EL (cell line): ENCODE measurements around the gene PLA1A.

ENCODE experiments used
- DNase-seq: peaks from one replicate; pipeline ENCODE4 v3.0.0-alpha.2; 2016

PLA1A gene

DNA sequence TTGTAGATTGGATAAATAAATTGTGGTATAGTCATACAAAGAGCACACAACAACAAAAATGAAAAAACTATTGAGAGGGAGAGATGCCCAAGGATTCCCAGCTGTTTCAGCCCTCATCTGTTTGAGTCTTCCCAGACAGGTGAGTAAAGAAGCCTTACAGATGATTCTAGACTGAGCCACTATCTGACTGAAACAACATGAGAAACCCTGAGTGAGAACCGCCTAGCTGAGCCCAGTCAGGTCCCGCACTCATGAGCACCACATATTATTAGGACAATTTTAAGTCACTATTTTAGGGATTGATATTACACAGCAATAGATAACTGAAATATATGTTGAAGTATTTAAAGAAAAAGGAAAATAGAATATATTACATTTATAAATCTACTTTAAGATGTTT lies 43.7 kb downstream of the PLA1A start:
- DNase-seq: no peak

DNA sequence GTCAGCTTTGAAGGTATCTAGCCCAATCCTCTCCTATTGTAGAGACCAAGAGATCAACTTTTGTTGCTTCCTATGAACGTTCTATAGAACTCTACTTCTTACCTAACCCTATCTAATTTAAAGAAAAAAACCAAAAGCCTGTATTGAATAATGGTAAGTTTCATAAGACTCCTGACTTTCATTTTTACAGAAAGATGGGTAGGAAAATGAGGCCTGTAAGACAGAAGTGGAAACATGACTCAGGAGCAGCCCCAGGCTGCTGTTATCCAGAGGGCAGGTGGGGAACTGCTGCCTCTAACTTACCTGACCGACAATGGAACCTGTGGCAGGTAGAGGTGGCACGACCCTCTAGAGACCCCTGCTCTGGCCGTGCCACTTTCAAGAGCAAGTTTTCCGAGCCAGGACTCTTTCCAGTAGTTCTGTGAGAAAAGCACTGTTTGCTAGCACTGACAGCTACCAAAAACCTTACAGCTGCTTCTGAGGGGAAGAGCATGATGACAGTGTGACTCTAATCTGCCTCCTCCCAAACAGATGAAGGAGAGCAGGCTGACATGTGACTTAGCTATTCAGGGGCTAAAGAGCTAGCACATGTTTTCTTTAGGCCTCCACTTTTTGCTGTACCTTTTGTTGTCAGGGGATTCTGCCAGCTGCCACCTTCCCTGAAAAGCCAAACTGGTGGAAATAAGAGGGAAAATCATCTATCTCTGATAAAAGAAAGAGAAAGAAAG lies 45.2 kb downstream of the PLA1A start:
- DNase-seq: peak; percentile 41

DNA sequence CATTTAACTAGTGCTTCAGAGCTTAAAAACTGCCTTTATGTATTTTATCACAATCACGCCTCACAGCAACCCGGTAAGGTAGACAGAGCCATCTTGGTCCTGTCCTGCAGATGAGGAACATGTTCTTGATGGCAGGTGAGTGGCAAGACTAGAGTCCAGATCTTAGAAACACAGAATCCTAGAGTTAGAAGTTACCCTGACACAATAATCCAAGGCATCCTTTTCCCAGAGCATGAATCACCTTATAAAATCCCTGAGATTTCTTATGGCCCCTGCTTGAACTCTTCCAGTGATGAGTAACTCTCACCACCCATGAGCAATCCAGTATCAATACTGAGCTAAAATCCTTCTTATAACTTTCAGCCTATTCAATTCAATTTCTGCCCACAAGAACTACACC lies 45.8 kb downstream of the PLA1A start:
- DNase-seq: peak; percentile 85

DNA sequence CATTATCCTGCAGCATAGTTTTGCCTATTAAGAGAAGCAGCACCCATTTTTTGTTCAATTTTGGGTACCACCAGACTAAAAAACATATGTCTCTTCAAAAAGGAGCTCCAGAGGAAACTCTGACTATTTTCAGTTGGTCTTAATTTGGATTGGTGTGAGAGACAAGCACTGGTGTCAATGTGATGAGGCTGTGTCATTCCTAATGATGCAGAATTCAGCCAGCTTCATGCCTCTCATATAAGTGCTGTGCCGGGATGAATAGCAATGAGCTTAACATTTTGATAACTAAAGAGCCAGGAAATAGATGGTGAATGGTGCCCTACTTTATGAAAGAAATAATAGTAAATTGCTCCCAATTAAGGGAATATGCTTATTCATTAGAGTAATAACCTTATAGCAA lies 46.8 kb downstream of the PLA1A start:
- DNase-seq: no peak

DNA sequence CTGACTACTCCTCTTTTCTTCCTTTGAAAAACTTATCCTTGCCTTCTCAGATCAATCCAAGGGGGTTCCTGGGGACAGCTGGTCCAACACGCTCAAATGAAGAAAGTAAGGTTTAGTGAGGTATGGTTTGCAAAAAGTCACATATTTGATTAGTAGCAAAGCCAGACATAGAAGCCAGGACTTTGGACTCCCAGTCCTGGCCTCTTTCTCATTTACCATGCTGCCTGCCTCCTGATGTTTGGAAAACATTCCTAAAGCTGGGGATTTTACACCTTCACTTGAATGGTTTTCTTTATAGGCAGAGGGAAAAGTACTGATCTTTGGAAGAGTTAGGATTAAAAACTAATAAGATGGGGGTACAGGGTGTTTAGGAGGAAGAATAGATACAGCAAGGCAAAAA lies 48.1 kb downstream of the PLA1A start:
- DNase-seq: no peak

DNA sequence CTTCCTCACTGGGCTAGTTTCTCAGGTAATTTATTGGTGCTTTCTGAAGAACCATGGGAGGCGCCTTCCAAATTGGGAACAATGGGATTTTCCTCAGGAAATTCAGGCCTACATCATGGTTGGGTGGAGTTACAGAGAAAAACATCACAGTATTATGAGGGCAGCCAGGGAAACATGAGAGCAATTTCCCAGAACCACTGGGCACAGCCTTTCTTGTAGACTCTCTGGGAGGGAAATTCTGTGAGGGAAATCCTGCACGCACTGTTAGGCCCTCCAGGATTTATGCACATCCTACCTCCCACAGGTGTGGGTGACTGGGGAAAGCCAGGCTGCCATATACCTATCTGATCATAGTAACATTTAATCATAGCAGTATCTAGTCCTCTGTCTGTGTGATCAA lies 49.5 kb downstream of the PLA1A start:
- no peak for DNase-seq

DNA sequence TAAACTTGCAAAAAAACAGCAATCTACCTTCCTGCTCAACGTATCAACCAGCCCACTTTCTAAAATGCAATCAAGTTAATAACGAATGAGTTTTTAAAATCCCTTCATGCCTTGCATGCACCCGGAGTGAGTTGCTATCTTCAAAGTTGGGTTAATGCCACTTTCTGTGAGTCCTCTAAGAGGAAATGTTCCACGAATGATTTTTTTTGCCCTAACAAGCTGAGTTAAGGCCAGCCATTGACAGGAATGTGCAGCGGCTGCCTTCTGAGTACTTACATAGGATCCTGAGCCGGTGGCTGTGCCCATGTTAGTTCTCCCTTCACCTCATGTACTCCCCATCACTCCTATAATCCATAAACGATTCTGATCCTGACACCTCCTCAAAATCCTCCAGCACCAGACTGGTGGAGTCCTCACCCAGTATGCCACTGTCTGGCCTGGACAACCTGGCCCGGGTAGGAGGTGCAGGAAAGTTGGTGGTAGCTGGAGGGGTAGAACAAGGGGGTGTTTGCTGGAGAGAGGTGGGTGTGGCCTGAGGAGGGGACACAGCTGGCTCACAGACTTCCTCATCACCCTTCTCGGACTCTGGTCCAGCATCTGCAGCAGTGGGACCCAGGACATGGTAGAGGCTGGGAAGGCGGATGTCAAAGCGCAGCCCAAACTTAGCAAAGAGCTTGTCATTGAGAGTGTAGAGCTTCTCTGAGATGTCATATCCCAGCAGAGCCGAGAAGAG lies 50.3 kb downstream of the PLA1A start:
- no peak for DNase-seq

DNA sequence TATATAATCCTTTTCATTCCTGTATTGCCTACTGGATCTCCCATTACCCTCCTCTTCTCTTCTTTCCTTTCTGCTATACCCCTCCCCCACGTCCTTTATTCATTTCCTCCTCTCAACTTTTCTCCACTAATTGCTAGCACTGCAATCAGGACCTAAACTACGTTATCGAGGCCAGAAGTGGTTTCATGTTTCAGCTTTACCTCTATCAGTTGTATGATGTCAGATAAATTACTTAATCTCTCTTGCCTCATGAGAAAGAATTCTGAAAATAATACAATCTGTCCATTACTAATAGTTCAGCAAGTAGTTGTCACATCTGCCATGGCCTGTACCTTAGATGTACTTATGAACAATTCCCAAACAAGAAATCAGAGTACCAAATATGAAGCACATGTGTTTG lies 52.1 kb downstream of the PLA1A start:
- no peak for DNase-seq

DNA sequence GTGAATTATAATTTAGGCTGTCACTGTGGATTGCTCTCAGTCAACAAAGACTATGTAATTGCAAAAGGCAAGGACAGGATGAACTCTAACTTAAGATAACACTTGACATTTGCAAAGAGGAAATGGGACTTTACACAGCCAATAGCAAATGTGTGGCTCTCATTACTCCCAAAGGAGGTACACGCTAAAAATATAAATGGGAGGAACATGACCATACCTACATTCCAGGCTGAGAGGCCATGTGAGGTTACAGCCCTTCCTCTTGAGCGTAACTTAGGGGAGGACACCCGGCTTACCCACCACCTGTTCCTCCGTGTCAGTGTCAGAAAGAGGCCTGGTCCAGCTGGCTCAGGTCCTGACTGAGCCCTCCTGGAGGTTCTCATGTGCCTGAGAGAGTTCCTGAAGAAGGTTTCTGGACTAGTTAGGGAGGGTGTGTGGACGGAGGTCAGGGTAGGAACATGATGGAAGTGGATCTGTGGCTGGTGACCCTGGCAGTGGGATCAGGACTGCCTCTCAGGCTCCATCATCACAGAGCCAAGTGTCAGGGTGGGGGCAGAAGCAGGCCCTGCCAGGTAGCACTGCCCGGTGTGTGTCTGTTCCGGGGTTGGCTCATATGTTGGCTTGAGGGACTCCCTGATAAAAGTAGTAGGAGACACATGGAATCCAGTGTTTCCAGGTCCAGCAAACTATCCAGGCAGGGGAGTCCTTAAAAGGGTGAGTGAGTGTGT lies 54.8 kb downstream of the PLA1A start:
- DNase-seq: no peak

DNA sequence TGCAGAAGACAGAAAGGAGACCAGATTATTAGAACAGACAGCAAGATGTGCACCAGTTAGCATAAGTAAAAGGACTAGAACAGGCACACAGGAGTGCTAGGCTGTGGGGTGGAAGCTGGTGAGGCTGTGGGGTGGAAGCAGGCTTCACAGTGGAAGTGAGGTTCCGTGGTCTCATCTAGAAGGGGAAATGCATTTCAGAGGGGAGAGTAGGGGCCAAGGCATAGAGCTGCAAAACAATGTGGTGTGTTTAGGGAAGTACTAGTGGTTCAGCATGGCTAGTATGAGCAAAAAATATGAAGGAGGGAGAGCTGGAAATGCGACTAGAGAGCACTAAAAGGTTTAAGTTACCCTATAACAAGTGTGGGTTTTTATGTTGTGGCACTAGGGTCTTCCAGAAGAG lies 56.2 kb downstream of the PLA1A start:
- no peak for DNase-seq

DNA sequence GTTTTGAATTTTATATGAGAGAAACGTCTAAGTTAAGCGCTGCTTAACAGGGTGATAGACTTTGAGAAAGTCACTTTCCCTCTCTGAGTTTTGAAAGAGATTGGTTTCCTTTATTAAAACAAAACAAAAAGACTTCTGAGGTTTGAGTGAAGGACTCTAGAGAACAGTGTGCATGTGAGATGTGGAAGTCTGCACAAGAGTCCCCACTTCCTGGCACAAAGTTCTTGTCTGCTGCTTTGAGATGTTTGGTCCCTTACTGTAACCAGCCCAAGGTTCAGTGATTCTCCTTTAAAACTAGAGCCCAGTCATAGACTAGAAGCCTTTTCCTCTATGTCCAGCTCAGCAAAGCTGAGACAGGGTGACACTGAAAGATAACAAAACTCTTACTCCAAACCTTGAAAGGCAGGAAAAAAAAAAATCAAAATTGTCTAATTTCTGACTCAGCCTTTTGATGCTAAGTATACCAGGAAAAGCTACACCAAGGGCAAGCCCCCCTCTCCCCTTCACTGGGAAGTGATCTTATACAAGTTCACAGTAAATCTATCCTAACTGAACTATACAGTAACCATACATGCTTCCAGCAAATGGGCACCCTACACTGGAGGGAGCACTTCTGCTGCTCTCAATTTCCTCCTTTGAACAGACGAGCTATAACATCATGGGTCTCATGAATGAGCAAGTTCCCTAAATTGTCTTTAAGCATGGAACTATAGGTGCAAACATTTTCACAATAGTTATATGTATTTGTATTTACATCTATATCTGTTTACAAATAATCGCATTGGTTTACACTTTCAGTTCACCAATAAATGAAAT lies 60.4 kb downstream of the PLA1A start:
- DNase-seq: no peak

DNA sequence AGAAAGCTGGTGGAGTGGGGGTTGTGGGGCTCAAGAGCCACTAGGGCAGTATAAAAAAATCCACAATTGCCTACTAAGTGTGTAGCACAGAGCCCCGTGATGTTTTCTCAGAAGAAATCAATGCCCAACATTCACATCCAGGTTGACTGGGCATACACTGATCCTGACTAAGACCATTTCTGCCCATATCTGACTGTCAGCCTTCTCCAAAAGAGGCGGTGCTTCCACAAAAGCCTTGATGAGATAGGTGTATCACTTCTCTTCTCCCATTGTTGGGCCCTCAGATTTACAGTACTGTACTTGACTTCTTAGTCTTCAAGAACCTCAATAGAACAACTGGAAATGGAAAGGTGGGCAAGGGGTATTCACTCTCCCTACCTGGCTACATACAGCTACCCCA lies 61.3 kb downstream of the PLA1A start:
- DNase-seq: no peak

DNA sequence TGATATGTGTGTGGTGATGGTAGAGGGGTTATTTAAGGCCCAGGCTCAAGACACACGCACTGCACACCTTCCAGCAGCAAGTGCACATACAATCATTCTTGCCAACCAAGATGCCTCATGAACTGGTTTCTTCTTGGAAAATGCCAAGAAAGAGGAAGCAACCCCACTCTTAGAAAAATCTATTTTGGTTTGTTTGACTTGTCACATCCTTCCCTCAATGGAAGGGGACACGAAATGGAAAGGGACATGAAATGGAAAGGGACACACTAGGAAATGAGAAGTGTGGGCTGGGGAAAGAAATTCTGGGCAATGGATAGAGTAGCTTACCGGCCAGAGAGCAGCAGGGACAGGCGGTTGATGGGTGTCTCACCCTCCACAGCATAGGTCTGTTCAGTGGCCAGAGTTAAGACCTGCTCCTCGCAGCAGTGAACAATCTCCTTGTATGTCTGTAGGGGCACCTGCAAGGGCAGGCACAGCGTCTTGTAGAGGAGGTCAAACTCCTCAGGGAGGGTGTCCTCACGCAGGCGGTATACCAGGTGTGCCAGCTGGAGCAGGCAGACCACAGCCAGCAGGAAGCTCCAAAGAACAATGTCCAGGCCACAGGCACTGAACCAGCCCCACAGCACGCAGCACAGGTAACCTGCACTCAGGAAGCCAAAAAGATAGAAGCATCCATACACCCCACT lies 62.1 kb downstream of the PLA1A start:
- DNase-seq: no peak

DNA sequence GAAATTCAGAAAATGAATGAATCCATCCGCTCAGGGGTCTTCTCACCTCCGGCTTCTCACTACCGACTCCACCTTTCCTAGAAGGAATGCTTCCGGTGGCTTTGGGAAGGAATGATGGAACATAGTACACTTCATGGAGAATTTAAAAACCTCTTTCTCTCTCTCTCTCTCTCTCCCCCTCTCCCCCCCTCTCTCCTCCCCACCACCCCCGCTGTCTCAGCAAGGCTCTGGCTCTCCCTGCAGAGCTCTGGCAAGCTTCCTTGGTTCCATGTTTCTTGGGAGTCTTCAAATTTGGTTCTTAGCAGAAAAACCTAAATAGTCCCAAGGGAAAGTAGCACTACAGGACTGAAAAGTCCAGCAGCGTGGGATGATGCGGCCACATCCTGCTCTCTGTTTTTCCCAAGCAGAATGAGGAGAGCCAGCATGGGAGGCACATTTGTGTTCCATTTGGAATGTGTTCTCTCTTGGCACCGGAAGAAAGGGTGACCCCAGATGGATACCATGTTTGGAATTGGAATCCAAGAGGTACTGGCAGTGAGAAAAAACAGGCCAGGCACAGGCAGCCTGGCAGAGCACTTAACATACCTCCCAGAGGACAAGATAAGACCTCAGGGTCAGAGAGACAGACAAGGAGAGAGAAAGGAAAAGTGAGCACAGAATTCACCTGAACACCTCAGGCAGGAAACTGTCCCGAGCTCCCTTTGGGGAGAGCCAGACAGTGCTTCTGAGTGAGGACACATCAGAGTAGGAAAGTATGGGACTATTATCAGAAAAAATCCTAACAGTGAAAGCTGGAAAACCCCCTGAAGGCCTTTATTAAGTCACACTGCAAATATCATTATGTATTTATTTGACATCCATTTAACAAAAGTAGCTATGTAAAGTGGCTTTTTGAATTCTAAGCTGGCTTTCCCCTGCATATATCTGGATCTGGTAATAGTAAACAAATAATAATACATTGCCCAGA lies 63.1 kb downstream of the PLA1A start, which contains the start of gene POPDC2:
POPDC2 (minus strand) TSS at position 116 of the 967 bp plus-strand sequence. CDS start 166 bp downstream, outside the sequence.
- no peak for DNase-seq

DNA sequence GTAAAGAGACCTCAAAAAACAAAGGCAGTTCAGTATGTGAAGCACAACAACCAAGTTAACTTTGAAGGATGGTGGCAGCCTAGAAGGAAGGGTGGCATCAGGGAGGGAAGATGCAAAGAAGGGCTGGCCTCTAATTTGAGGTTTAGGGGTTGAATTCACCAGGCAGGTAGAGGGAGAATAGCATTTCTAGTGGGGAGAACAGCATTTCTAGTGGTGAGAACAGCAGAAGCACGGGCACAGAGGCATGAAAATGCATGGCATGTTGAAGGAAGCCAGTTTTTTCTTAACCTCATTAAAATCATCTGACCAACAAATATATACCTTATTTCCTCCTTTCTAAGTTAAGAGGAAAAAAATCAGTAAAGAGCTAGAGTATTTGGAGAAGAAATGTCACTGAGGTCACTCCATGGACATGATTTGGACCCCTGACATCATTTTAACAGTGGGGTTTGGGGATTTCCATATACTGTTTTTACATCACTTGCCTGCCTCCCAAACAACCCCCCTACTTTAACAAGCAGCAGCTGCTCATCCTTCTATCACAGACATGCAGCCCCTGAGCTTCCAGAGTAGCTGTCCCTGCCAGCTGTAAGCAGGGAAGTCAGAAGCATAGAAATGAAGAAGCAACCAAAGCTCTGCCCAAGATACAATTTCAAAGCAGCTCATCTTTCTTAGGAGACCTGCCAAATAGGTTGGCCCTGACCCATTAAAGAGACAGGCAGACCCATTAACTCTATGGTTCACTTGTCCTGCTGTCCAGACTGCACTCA lies 65.1 kb downstream of the PLA1A start:
- peak; percentile 48 for DNase-seq

DNA sequence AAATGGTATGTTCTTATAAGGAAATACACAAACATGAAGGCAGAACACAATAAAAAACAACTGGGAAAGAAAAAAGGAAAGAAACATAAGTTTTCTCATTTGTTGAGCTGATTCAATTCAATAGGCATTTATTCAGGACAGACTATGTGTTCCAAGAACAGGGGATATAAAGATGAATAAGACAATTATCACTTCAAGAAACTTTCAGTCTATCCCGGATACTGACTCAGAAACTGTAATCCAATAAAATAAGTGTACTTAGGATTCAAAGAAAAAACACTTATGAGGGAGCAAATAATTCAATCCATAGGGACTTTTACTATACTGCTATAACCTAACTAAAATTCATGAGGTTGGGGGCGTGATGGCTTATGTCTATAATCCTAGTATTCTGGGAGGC lies 66.2 kb downstream of the PLA1A start:
- peak; percentile 62 for DNase-seq

DNA sequence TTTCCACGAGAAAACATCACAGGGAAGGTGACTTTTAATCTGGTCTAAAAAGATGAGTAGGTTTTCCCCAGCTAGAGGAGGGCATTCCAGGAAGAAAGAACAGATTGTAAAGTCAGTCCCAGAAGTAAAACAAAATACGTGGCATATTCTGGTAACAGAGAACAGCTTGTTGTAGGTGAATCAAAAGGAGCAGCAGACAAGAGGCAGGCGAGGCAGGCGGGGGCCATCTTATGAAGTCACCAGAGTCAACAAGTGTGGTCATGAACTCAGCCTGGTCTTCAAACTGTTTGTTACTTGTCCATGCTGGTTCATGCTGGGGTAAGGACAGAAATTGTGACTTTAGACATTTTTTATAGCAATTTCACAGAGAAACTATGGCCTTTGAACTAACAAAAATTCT lies 66.7 kb downstream of the PLA1A start:
- peak; percentile 22 for DNase-seq

DNA sequence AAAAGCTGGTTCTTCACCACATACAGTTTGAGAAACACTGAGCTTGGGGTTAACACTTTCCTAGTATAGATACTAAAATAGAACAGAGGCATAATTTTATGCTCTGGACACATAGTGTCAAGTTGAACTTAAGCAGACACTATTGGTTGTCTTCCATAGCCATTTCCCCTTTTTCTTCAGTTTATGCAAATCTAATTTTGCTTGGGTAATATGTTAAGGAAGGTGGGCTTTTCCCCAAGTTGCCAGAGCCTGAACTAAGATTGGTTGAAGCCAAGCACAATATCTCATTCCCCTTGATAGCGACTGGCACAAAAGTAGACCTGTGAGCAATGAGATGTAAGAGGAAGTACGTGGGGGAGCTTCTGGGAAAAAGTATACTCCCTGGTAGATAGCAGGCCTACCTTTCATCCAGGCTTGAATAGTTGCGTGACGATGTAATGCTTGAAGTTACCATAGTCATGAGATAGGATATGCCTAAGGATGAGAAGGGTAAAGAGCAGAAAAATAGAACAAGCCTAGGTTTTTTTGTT lies 67.2 kb downstream of the PLA1A start:
- DNase-seq: peak; percentile 55

DNA sequence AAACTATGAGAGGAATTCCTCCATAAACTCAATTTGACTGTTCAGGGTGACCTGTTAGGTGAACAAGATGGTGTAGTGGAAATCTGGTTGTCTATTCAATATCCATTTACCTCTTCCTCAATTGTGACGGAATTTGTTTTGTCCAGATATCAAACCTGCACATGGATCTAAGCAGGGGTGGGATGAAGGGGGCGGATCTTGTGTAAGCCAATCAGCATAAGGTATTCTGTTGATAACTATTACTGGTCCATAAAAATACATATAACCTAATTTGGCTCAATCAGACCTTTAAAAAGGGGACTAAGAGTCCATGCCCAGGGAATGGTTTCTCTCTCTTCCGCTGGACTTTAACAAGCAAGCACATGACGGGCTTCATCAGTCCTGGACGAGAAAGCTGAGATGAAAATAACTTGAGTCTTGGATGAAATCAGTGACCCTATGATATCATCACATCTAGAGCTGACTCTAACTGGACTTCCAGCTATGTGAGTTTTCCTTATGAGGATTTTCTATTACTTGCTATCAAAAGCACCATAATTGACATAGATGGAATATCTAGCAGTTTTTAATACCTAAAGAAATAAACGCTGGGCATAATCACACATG lies 68.4 kb downstream of the PLA1A start:
- no peak for DNase-seq
